Endothelial cell of umbilical vein (primary cell): ENCODE results near the gene GSDME.

ENCODE experiments used
- CTCF ChIP-seq, 2 donors: IDR thresholded peaks; 1 replicate in 1 of 2; 2 replicates in 1 of 2; pipeline ENCODE4 v1.5.1; 2011; ENCODE audit warnings: low read length in 2 of 2, mild to moderate bottlenecking in 2 of 2, moderate library complexity in 2 of 2, control low read depth in 1 of 2, inconsistent platforms in 1 of 2, low read depth in 1 of 2; ENCODE audit not compliant: insufficient read depth in 1 of 2; ENCODE audit errors: extremely low read depth in 1 of 2
- EZH2 ChIP-seq: IDR thresholded peaks from 2 replicates; pipeline ENCODE4 v1.6.1; 2012; ENCODE audit warnings: borderline replicate concordance, low read depth, mild to moderate bottlenecking, moderate library complexity, low read length, inconsistent platforms; ENCODE audit not compliant: severe bottlenecking
- MAX ChIP-seq: IDR thresholded peaks from 2 replicates; pipeline ENCODE4 v1.6.1; 2011; ENCODE audit not compliant: insufficient read depth, insufficient read length
- MYC ChIP-seq: IDR thresholded peaks from one replicate; pipeline ENCODE4 v1.6.1; 2011; ENCODE audit warnings: mild to moderate bottlenecking, low read depth, low read length
- POLR2A ChIP-seq: IDR thresholded peaks from 2 replicates; pipeline ENCODE4 v1.6.1; 2012; ENCODE audit warnings: low read depth, mild to moderate bottlenecking, control low read depth, low read length
- POLR2AphosphoS5 ChIP-seq: IDR thresholded peaks from 2 replicates; pipeline ENCODE4 v1.6.1; 2012; ENCODE audit warnings: low read depth, mild to moderate bottlenecking, control low read depth, low read length, moderate library complexity; ENCODE audit not compliant: insufficient read depth

- TF ChIP-seq CTCF (IDR thresholded peaks at IDR 0.05; ENCODE audit: extremely low read depth in 1 of 2, insufficient read depth in 1 of 2, low read depth in 1 of 2, low read length in 2 of 2) (no peak), POLR2A (peak; percentile 69), EZH2 (no peak), POLR2AphosphoS5 (peak; percentile 61), MAX (no peak), MYC (no peak)
These were observed at the start of gene GSDME for GRCh38 chr7:24757353-24758275.
